ENCODE results near the gene RBSN.

The RBSN gene

GRCh38 chr3:15056676-15057404, 42.1 kb downstream of the RBSN start:
- DNase-seq: no peak

GRCh38 chr3:15055019-15055557, 43.9 kb downstream of the RBSN start:
- peak; percentile 46 for DNase-seq

GRCh38 chr3:15053541-15053940, 45.4 kb downstream of the RBSN start:
- no peak for DNase-seq

- no peak for DNase-seq
Measured at GRCh38 chr3:15052335-15053242, 46.4 kb downstream of the RBSN start.

- peak; percentile 27 for DNase-seq
Measured at GRCh38 chr3:15051531-15051930, 47.4 kb downstream of the RBSN start.

- no peak for DNase-seq
Measured at GRCh38 chr3:15050405-15051092, 48.4 kb downstream of the RBSN start.

- DNase-seq: no peak
Measured at GRCh38 chr3:15049584-15049983, 49.4 kb downstream of the RBSN start.

GRCh38 chr3:15045667-15046066, 53.3 kb downstream of the RBSN start:
- no peak for DNase-seq

GRCh38 chr3:15044326-15044725, 54.6 kb downstream of the RBSN start:
- no peak for DNase-seq

GRCh38 chr3:15043408-15044171, 55.4 kb downstream of the RBSN start:
- DNase-seq: no peak

- DNase-seq: no peak
Measured at GRCh38 chr3:15042936-15043335, 56.0 kb downstream of the RBSN start.

- no peak for DNase-seq
Measured at GRCh38 chr3:15041950-15042349, 57.0 kb downstream of the RBSN start.

GRCh38 chr3:15040844-15041243, 58.1 kb downstream of the RBSN start:
- no peak for DNase-seq

- no peak for DNase-seq
Measured at GRCh38 chr3:15038306-15038705, 60.6 kb downstream of the RBSN start.

GRCh38 chr3:15033103-15033502, 65.8 kb downstream of the RBSN start:
- DNase-seq: no peak

- no peak for DNase-seq
Measured at GRCh38 chr3:15032650-15033049, 66.3 kb downstream of the RBSN start.

GRCh38 chr3:15029625-15030024, 69.3 kb downstream of the RBSN start:
- DNase-seq: no peak

GRCh38 chr3:15023719-15024118, 75.2 kb downstream of the RBSN start:
- DNase-seq: no peak

GRCh38 chr3:15023249-15023648, 75.7 kb downstream of the RBSN start:
- no peak for DNase-seq
